K562 (cell line): Measurements from ENCODE around the gene ABCC5. TPM values are rescaled to one million over a fixed set of nuclear protein-coding genes. Genes with fewer than 3 reads are reported as not detected.

Experiments
- ARID2 ChIP-seq: fragments of 450-650 bp; IDR thresholded peaks from 2 replicates; pipeline ENCODE4 v1.6.1; 2017; ENCODE audit warnings: antibody characterized with exemption, mild to moderate bottlenecking
- BRF1 ChIP-seq: IDR thresholded peaks from 3 replicates; pipeline ENCODE4 v1.6.1; 2011; ENCODE audit warnings: borderline replicate concordance, mild to moderate bottlenecking; ENCODE audit not compliant: insufficient read length; ENCODE audit errors: extremely low read depth
- DLX4 ChIP-seq: fragments of 250-450 bp; sonication (Bioruptor Pico); IDR thresholded peaks from 2 replicates; pipeline ENCODE4 v1.6.1; 2021; ENCODE audit warnings: mild to moderate bottlenecking
- E2F8 ChIP-seq: fragments of 450-650 bp; IDR thresholded peaks from 2 replicates; pipeline ENCODE4 v1.7.1; 2018; ENCODE audit warnings: mild to moderate bottlenecking, low read depth; ENCODE audit not compliant: partially characterized antibody
- HMG20B ChIP-seq: fragments of 250-450 bp; sonication (Bioruptor Pico); IDR thresholded peaks from 2 replicates; pipeline ENCODE4 v1.5.0; 2021; ENCODE audit warnings: mild to moderate bottlenecking
- IRF9 ChIP-seq: fragments of 450-650 bp; IDR thresholded peaks from 2 replicates; pipeline ENCODE4 v1.6.1; 2016; ENCODE audit warnings: missing biosample characterization, missing genetic modification characterization
- MAFF ChIP-seq: IDR thresholded peaks from 2 replicates; pipeline ENCODE4 v1.6.1; 2012; ENCODE audit warnings: low read length, improper control_type of control experiment
- NUFIP1 ChIP-seq: fragments of 450-650 bp; IDR thresholded peaks from 2 replicates; pipeline ENCODE4 v1.6.1; 2018; ENCODE audit not compliant: partially characterized antibody
- XRCC3 ChIP-seq: fragments of 450-650 bp; IDR thresholded peaks from 2 replicates; pipeline ENCODE4 v1.6.1; 2017; ENCODE audit warnings: mild to moderate bottlenecking, moderate library complexity
- ZBTB12 ChIP-seq: fragments of 250-450 bp; sonication (Bioruptor Pico); IDR thresholded peaks from 2 replicates; pipeline ENCODE4 v1.4.0; 2020
- ZNF444 ChIP-seq: fragments of 250-450 bp; sonication (Bioruptor Pico); IDR thresholded peaks from 2 replicates; pipeline ENCODE4 v1.4.0; 2020; ENCODE audit warnings: mild to moderate bottlenecking, moderate library complexity
- ZNF830 ChIP-seq: fragments of 250-450 bp; sonication (Bioruptor Pico); IDR thresholded peaks from 2 replicates; pipeline ENCODE4 v1.5.0; 2021; ENCODE audit warnings: mild to moderate bottlenecking
- polyA plus RNA-seq, 8 experiments: library from polyadenylated mRNA; depleted of rRNA in 4 of 8; stranded (reverse) in 5 of 8; unstranded in 3 of 8; fragments of >200 nt; fragmentation: Nextera tagmentation in 2 of 8; fragmentation: Illumina TruSeq in 1 of 8; extraction: Ambion mirVana in 2 of 8; extraction: Trizol in 1 of 8; gene quantifications; 2 replicates each; pipeline versions ENCODE4 v1.2.1 to v1.2.3, GENCODE V29; 2011 to 2014; ENCODE audit warnings: inconsistent platforms in 1 of 8, missing spikeins in 1 of 8
- total RNA-seq, 7 experiments: library from RNA; depleted of rRNA in 6 of 7; stranded (reverse); fragments of >200 nt in 6 of 7; fragmentation: Illumina TruSeq in 2 of 7; extraction: Trizol in 2 of 7; gene quantifications; 2 replicates each; pipeline versions ENCODE4 v1.2.1 to v1.2.3, GENCODE V29; 2011 to 2021; ENCODE audit warnings: low replicate concordance in 1 of 7
- TF ChIP-seq, protein P1 (sequence below): fragments of 250-450 bp; sonication (Bioruptor Pico); IDR thresholded peaks from 2 replicates; pipeline ENCODE4 v1.8.0; 2022; ENCODE audit warnings: inconsistent platforms
- TF ChIP-seq, protein P2 (sequence below): fragments of 450-650 bp; formaldehyde crosslinking; IDR thresholded peaks from 2 replicates; pipeline ENCODE4 v1.4.0; 2022; ENCODE audit warnings: mild to moderate bottlenecking, moderate library complexity
- TF ChIP-seq, protein P3 (sequence below): fragments of 450-650 bp; formaldehyde crosslinking; IDR thresholded peaks from 2 replicates; pipeline ENCODE4 v1.4.0; 2020; ENCODE audit warnings: mild to moderate bottlenecking, mixed read lengths

The ABCC5 gene
- total and polyA plus RNA-seq, 9 of the 15 experiments (the other 6 are each of a cell fraction or from before 2014, with no cell fraction given): 22.0 to 53.0 (median 41.9) TPM

DNA sequence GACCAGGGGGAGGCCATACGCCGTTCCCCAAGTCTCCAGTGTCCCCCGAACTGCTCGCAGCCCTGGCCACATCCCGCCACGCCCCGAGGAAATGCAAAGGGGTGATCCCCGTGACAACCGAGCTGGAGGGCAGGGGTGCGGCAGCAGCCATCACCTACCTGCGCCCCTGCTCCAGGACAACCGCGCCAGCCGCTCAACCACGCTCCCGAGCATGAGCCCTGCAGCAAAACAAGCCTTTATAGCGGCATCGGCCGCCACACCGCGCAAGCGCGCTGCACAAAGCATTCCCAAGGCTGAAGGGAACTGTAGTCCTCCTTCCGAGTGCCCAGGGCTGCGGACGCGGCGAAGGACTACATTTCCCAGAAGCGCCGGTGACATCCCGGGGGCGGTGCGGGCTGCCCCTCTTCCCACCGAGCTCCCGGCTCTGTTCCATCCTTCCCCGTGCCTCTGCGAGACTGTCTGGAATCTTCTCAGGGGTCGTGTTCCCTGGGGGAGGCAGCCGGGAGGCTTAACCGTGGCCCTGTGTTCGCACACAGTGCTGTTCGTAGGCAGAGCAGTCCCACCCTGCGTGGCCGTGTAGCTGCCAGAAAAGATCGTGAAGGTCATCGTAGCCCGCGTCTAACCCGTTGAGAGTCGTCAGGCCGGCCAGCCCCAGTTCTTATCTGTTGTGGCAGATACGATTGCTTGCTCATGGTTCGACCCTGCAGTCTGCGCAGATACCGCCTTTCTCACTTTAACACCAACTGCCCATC lies at the start of gene ABCC5 (continued):
- TF ChIP-seq NUFIP1: no peak
- TF ChIP-seq IRF9 (tag): no peak
- no peak for TF ChIP-seq E2F8
- no peak for TF ChIP-seq ARID2
- TF ChIP-seq, protein P1, sequence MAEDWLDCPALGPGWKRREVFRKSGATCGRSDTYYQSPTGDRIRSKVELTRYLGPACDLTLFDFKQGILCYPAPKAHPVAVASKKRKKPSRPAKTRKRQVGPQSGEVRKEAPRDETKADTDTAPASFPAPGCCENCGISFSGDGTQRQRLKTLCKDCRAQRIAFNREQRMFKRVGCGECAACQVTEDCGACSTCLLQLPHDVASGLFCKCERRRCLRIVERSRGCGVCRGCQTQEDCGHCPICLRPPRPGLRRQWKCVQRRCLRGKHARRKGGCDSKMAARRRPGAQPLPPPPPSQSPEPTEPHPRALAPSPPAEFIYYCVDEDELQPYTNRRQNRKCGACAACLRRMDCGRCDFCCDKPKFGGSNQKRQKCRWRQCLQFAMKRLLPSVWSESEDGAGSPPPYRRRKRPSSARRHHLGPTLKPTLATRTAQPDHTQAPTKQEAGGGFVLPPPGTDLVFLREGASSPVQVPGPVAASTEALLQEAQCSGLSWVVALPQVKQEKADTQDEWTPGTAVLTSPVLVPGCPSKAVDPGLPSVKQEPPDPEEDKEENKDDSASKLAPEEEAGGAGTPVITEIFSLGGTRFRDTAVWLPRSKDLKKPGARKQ (CRISPR knock-in tag): no peak
- TF ChIP-seq ZNF830: no peak
- TF ChIP-seq, protein P2, sequence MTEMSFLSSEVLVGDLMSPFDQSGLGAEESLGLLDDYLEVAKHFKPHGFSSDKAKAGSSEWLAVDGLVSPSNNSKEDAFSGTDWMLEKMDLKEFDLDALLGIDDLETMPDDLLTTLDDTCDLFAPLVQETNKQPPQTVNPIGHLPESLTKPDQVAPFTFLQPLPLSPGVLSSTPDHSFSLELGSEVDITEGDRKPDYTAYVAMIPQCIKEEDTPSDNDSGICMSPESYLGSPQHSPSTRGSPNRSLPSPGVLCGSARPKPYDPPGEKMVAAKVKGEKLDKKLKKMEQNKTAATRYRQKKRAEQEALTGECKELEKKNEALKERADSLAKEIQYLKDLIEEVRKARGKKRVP: no peak
- TF ChIP-seq HMG20B (CRISPR knock-in tag): no peak
- no peak for TF ChIP-seq DLX4
- peak; percentile 81; the same call in 1 of the 2 replicates for TF ChIP-seq MAFF
- TF ChIP-seq, protein P3, sequence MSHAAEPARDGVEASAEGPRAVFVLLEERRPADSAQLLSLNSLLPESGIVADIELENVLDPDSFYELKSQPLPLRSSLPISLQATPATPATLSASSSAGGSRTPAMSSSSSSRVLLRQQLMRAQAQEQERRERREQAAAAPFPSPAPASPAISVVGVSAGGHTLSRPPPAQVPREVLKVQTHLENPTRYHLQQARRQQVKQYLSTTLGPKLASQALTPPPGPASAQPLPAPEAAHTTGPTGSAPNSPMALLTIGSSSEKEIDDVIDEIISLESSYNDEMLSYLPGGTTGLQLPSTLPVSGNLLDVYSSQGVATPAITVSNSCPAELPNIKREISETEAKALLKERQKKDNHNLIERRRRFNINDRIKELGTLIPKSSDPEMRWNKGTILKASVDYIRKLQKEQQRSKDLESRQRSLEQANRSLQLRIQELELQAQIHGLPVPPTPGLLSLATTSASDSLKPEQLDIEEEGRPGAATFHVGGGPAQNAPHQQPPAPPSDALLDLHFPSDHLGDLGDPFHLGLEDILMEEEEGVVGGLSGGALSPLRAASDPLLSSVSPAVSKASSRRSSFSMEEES (CRISPR knock-in tag): no peak
- TF ChIP-seq BRF1: no peak
- no peak for TF ChIP-seq ZNF444 (CRISPR knock-in tag)
- no peak for TF ChIP-seq ZBTB12
- TF ChIP-seq XRCC3: no peak
